Liver (tissue), 9 donors: Measurements from ENCODE around the gene MARCOL. TPM values are rescaled to one million over a fixed set of nuclear protein-coding genes. Genes with fewer than 3 reads are reported as not detected.

Source experiments
- DNase-seq: peaks from one replicate; pipeline ENCODE4 v3.0.0-alpha.2; 2017; ENCODE audit warnings: low spot score
- H3K27ac ChIP-seq, 2 donors: one replicate each; pipeline ENCODE4 v1.7.0; 2013; ENCODE audit warnings: inconsistent platforms in 2 of 2, low read length in 2 of 2, control low read depth in 1 of 2, low read depth in 1 of 2, mild to moderate bottlenecking in 1 of 2
- H3K27me3 ChIP-seq, 4 donors: one replicate each; pipeline versions ENCODE4 v1.6.1 to v1.7.0; 2013; ENCODE audit warnings: low read length in 3 of 4, inconsistent platforms in 1 of 4, mild to moderate bottlenecking in 1 of 4, moderate library complexity in 1 of 4; ENCODE audit not compliant: control insufficient read depth in 4 of 4, insufficient read depth in 4 of 4
- H3K36me3 ChIP-seq, 4 donors: one replicate each; pipeline versions ENCODE4 v1.6.1 to v1.7.0; 2013; ENCODE audit warnings: low read length in 3 of 4, mild to moderate bottlenecking in 3 of 4, low read depth in 1 of 4, moderate library complexity in 1 of 4; ENCODE audit not compliant: control insufficient read depth in 4 of 4, insufficient read depth in 3 of 4
- H3K4me1 ChIP-seq, 4 donors: one replicate each; pipeline versions ENCODE4 v1.6.1 to v1.7.0; 2013; ENCODE audit warnings: low read length in 3 of 4, mild to moderate bottlenecking in 3 of 4, moderate library complexity in 1 of 4; ENCODE audit not compliant: control insufficient read depth in 4 of 4, insufficient read depth in 4 of 4
- H3K4me3 ChIP-seq, 3 donors: one replicate each; pipeline versions ENCODE4 v1.6.1 to v1.7.0; 2013; ENCODE audit warnings: low read length in 3 of 3, control low read depth in 1 of 3, low read depth in 1 of 3, mild to moderate bottlenecking in 1 of 3
- H3K9ac ChIP-seq, 2 donors: one replicate each; pipeline ENCODE4 v1.7.0; 2013; ENCODE audit warnings: low read length in 2 of 2, mild to moderate bottlenecking in 2 of 2, moderate library complexity in 2 of 2, control low read depth in 1 of 2, low read depth in 1 of 2
- H3K9me3 ChIP-seq, 4 donors: one replicate each; pipeline versions ENCODE4 v1.6.1 to v1.7.0; 2013; ENCODE audit warnings: low read length in 3 of 4; ENCODE audit not compliant: control insufficient read depth in 4 of 4
- EGR1 ChIP-seq, 2 donors: IDR thresholded peaks; 2 replicates each; pipeline ENCODE4 v1.6.1; 2016 to 2018; ENCODE audit warnings: antibody characterized with exemption in 2 of 2, low read depth in 2 of 2
- FOXA1 ChIP-seq: IDR thresholded peaks from 2 replicates; pipeline ENCODE4 v1.6.1; 2016; ENCODE audit warnings: antibody characterized with exemption
- FOXA2 ChIP-seq: IDR thresholded peaks from 2 replicates; pipeline ENCODE4 v1.6.1; 2016; ENCODE audit warnings: antibody characterized with exemption
- GABPA ChIP-seq, 2 donors: IDR thresholded peaks in 1 of 2; conservative IDR thresholded peaks in 1 of 2; 2 replicates each; pipeline ENCODE4 v1.6.1; 2016; ENCODE audit warnings: antibody characterized with exemption in 2 of 2, mild to moderate bottlenecking in 1 of 2, moderate library complexity in 1 of 2
- HNF4A ChIP-seq, 2 donors: conservative IDR thresholded peaks; 2 replicates each; pipeline ENCODE4 v1.6.1; 2016; ENCODE audit warnings: antibody characterized with exemption in 2 of 2, mild to moderate bottlenecking in 2 of 2
- HNF4G ChIP-seq: IDR thresholded peaks from 2 replicates; pipeline ENCODE4 v1.6.1; 2016; ENCODE audit warnings: antibody characterized with exemption
- JUND ChIP-seq, 2 donors: IDR thresholded peaks; 2 replicates each; pipeline ENCODE4 v1.6.1; 2016; ENCODE audit warnings: antibody characterized with exemption in 2 of 2
- NR2F2 ChIP-seq: IDR thresholded peaks from 2 replicates; pipeline ENCODE4 v1.6.1; 2016; ENCODE audit warnings: antibody characterized with exemption
- RAD21 ChIP-seq, 2 donors: IDR thresholded peaks; 2 replicates each; pipeline ENCODE4 v1.6.1; 2016; ENCODE audit warnings: antibody characterized with exemption in 2 of 2, mild to moderate bottlenecking in 2 of 2
- RXRA ChIP-seq, 2 donors: IDR thresholded peaks; 2 replicates each; pipeline ENCODE4 v1.6.1; 2017 to 2018; ENCODE audit warnings: antibody characterized with exemption in 2 of 2, mild to moderate bottlenecking in 1 of 2
- SP1 ChIP-seq: IDR thresholded peaks from 2 replicates; pipeline ENCODE4 v1.6.1; 2018; ENCODE audit warnings: antibody characterized with exemption, mild to moderate bottlenecking
- TAF1 ChIP-seq: conservative IDR thresholded peaks from 2 replicates; pipeline ENCODE4 v1.6.1; 2016; ENCODE audit warnings: antibody characterized with exemption, mild to moderate bottlenecking
- YY1 ChIP-seq: IDR thresholded peaks from 2 replicates; pipeline ENCODE4 v1.6.1; 2016; ENCODE audit warnings: antibody characterized with exemption, mild to moderate bottlenecking
- WGBS: extraction: QIAGEN DNeasy Blood & Tissue Kit; methylation state at CpG from one replicate; pipeline ENCODE4 v1.1.7; 2013; 5-methylcytosine and 5-hydroxymethylcytosine counted together
- polyA plus RNA-seq, 2 donors: library from polyadenylated mRNA; stranded (reverse) in 1 of 2; unstranded in 1 of 2; fragments of 200-250 nt in 1 of 2; fragments of >200 nt in 1 of 2; fragmentation: Nextera tagmentation in 1 of 2; extraction: Ambion mirVana in 1 of 2; gene quantifications; one replicate each; pipeline versions ENCODE4 v1.2.1 to v1.2.3, GENCODE V29; 2013 to 2015
- total RNA-seq, 2 donors: library from RNA; depleted of rRNA; stranded (reverse); fragments of >200 nt; gene quantifications; one replicate each; pipeline ENCODE4 v1.2.3, GENCODE V29; 2014
- TF ChIP-seq, protein P1 (sequence below): IDR thresholded peaks from 2 replicates; pipeline ENCODE4 v1.6.1; 2016; ENCODE audit warnings: antibody characterized with exemption
- TF ChIP-seq, protein P2 (sequence below): IDR thresholded peaks from 2 replicates; pipeline ENCODE4 v1.6.1; 2016; ENCODE audit warnings: antibody characterized with exemption
- TF ChIP-seq, protein P3 (sequence below): fragments of 150-350 bp; IDR thresholded peaks from 2 replicates; pipeline ENCODE4 v1.5.1; 2017; ENCODE audit warnings: improper control_type of control experiment, low read depth, low read length; ENCODE audit not compliant: missing input control
- TF ChIP-seq, protein P4 (sequence below): IDR thresholded peaks from 2 replicates; pipeline ENCODE4 v1.6.1; 2016; ENCODE audit warnings: antibody characterized with exemption, mild to moderate bottlenecking
- donor health status: healthy.
- donor health status: healthy.
- donor health status: healthy.
- donor health status: healthy.
- donor health status: healthy.

MARCOL gene
- total and polyA plus RNA-seq, 4 donors, result not detected

DNA sequence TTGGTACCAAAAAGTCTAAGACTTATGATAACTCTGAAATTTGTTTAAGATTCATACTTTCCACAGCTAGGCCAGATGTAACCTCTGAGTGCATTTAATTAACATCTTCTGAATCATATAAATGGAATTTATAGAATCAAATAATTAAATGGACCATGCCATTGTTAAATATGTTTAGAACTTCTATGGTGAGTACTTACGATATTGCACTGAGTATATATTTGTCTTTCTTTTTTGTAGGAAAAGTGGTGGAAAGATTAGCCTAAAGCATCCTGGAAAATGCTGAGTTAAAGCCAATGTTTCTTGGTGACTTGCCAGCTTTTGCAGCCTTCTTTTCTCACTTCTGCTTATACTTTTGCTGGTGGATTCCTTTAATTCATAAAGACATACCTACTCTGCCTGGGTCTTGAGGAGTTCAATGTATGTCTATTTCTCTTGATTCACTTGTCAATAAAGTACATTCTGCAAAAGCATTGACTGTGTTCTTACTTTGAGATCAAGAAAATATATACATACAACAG lies 23.6 kb upstream of the MARCOL start:
- no peak for DNase-seq

DNA sequence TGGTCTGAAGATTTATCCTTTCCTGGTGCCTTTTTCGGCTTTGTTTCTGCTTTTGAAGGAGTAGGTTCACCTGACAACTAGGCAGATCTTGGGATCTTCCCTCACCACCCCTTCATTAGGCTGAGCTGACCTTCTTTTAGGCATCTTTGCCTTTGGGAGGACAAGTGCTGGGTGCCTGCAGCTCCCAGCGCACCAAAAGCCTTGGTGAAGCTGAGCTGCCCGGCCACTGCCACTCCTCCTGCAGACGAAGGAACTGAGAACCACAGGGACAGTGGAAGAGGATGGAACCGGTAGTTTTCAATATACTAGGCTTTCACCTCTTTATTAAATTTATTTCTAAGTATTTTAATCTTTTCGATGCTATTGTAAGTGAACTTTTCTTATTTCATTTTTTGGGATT lies 16.8 kb upstream of the MARCOL start:
- WGBS, result 81% methylated on average over 6 of the region's 6 CpGs
- H3K9me3 ChIP-seq, result no peaks in the 10 kb centered on the region

More for the DNA sequence above, 23.6 kb upstream of the MARCOL start:
- H3K9ac ChIP-seq, result no peak overlapping the region
- H3K4me1 ChIP-seq, result no peaks in the 10 kb centered on the region
- no peaks in the 10 kb centered on the region for H3K36me3 ChIP-seq
- no peaks in the 10 kb centered on the region for H3K9me3 ChIP-seq
- H3K4me3 ChIP-seq, result no peak overlapping the region
- TF ChIP-seq, protein P1, sequence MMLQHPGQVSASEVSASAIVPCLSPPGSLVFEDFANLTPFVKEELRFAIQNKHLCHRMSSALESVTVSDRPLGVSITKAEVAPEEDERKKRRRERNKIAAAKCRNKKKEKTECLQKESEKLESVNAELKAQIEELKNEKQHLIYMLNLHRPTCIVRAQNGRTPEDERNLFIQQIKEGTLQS, result no peak
- TF ChIP-seq FOXA2, result no peak
- no peak for TF ChIP-seq NR2F2
- TF ChIP-seq FOXA1, result no peak
- TF ChIP-seq, protein P2, sequence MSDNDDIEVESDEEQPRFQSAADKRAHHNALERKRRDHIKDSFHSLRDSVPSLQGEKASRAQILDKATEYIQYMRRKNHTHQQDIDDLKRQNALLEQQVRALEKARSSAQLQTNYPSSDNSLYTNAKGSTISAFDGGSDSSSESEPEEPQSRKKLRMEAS, result no peak
- no peak for TF ChIP-seq YY1
- no peak for TF ChIP-seq JUND (IDR thresholded peaks at IDR 0.05)
- no peak for TF ChIP-seq HNF4G
- TF ChIP-seq TAF1, result no peak
- no peak for TF ChIP-seq GABPA (IDR thresholded peaks at IDR 0.05 in 1 of 2, conservative IDR thresholded peaks at IDR 0.05 in 1 of 2)
- no peak for TF ChIP-seq EGR1 (IDR thresholded peaks at IDR 0.05; ENCODE audit: low read depth in 2 of 2)
- TF ChIP-seq SP1, result no peak
- TF ChIP-seq, protein P3, sequence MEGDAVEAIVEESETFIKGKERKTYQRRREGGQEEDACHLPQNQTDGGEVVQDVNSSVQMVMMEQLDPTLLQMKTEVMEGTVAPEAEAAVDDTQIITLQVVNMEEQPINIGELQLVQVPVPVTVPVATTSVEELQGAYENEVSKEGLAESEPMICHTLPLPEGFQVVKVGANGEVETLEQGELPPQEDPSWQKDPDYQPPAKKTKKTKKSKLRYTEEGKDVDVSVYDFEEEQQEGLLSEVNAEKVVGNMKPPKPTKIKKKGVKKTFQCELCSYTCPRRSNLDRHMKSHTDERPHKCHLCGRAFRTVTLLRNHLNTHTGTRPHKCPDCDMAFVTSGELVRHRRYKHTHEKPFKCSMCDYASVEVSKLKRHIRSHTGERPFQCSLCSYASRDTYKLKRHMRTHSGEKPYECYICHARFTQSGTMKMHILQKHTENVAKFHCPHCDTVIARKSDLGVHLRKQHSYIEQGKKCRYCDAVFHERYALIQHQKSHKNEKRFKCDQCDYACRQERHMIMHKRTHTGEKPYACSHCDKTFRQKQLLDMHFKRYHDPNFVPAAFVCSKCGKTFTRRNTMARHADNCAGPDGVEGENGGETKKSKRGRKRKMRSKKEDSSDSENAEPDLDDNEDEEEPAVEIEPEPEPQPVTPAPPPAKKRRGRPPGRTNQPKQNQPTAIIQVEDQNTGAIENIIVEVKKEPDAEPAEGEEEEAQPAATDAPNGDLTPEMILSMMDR, result no peak
- TF ChIP-seq, protein P4, sequence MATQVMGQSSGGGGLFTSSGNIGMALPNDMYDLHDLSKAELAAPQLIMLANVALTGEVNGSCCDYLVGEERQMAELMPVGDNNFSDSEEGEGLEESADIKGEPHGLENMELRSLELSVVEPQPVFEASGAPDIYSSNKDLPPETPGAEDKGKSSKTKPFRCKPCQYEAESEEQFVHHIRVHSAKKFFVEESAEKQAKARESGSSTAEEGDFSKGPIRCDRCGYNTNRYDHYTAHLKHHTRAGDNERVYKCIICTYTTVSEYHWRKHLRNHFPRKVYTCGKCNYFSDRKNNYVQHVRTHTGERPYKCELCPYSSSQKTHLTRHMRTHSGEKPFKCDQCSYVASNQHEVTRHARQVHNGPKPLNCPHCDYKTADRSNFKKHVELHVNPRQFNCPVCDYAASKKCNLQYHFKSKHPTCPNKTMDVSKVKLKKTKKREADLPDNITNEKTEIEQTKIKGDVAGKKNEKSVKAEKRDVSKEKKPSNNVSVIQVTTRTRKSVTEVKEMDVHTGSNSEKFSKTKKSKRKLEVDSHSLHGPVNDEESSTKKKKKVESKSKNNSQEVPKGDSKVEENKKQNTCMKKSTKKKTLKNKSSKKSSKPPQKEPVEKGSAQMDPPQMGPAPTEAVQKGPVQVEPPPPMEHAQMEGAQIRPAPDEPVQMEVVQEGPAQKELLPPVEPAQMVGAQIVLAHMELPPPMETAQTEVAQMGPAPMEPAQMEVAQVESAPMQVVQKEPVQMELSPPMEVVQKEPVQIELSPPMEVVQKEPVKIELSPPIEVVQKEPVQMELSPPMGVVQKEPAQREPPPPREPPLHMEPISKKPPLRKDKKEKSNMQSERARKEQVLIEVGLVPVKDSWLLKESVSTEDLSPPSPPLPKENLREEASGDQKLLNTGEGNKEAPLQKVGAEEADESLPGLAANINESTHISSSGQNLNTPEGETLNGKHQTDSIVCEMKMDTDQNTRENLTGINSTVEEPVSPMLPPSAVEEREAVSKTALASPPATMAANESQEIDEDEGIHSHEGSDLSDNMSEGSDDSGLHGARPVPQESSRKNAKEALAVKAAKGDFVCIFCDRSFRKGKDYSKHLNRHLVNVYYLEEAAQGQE, result no peak
- TF ChIP-seq RXRA (IDR thresholded peaks at IDR 0.05), result no peak
- no peak for TF ChIP-seq RAD21 (IDR thresholded peaks at IDR 0.05)
- no peak overlapping the region for H3K27ac ChIP-seq
- 84% methylated on average over 1 of the region's 1 CpG for WGBS
- no peaks in the 10 kb centered on the region for H3K27me3 ChIP-seq

More for the DNA sequence above, 16.8 kb upstream of the MARCOL start:
- Histone ChIP-seq H3K27ac (no peak overlapping the region), H3K27me3 (no peaks in the 10 kb centered on the region), H3K4me1 (no peaks in the 10 kb centered on the region), H3K9ac (no peak overlapping the region), H3K36me3 (no peaks in the 10 kb centered on the region), H3K4me3 (no peak overlapping the region)
- TF ChIP-seq HNF4A (conservative IDR thresholded peaks at IDR 0.05) (no peak), EGR1 (IDR thresholded peaks at IDR 0.05; ENCODE audit: low read depth in 2 of 2) (no peak), RAD21 (IDR thresholded peaks at IDR 0.05) (no peak)
- DNase-seq, result no peak
